Activated effector memory CD4-positive, alpha-beta T cell treated with anti-CD3 and anti-CD28 coated beads, Interleukin-2, amount 50 U/mL, for 16 hours (primary cell): Measurements from ENCODE around the gene ZSCAN21.

Experiments used
- DNase-seq: peaks from one replicate; pipeline ENCODE4 v3.0.0-alpha.2; 2020

Gene ZSCAN21

GRCh38 chr7:100029596-100029995 lies 20.0 kb upstream of the ZSCAN21 start:
- no peak for DNase-seq

DNA sequence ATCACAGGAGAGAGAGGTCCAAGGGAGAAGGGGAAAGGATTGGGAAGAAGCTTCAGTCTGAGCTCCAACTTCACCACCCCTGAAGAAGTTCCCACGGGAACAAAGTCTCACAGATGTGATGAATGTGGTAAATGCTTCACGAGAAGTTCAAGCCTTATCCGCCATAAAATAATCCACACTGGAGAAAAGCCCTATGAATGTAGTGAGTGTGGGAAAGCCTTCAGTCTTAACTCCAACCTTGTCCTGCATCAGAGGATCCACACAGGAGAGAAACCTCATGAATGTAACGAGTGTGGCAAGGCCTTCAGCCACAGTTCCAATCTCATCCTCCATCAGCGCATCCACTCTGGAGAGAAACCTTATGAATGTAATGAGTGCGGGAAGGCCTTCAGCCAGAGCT lies 16.0 kb upstream of the ZSCAN21 start:
- DNase-seq = no peak

DNA sequence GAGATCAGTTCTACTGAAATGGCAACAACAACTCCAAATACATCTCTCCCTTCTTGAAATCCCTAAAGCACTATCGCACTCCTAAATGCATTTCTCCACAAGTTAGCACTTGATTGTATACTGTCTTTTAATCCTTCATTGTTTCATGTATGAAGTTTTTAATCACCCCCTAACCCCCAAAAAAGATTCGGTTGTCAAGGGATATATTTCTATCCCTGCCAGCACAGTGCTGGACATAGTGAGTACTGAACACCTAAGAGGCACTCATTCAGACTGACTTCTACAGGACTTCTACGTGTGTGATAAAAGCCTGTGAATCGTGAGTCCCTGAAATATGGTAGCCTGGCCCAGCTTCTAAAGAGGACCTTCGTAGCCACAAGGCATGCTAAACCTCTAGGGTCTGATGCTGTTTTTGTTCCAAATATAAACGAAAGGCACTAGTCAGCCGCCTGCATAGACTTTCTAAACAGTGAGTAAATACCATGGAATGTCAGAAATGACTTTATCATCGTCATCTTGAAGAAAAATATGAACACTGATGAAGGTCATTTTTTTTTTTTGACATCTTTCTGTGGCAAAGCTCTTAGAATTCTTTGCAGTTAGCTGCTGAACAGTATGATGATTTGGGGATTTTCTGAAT lies 14.6 kb upstream of the ZSCAN21 start:
- no peak for DNase-seq

- no peak for DNase-seq
Observed at GRCh38 chr7:100035876-100036275, 13.7 kb upstream of the ZSCAN21 start.

GRCh38 chr7:100038326-100038725 lies 11.2 kb upstream of the ZSCAN21 start:
- no peak for DNase-seq

DNA sequence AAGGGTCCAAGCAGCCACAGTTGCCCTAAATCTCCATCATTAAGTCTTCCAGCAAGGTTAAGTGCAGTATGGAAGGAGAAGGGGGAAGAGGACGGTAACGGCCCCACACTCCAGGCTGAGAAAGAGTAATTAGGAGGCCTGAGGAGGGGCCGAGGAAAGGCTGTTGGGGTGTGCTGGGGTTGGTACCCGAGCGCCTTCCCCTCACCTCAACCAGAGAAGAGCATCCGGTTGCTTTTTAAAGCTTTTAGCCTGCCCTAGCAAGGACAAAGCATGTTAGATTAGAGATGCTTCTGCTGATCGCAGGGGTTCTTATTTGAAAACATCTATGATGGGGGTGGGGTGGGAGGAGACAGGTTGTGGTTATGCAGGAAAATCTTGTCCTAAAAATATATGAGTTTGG lies 9.0 kb upstream of the ZSCAN21 start:
- DNase-seq = no peak

GRCh38 chr7:100044718-100045117 lies 4.9 kb upstream of the ZSCAN21 start:
- DNase-seq = no peak

DNA sequence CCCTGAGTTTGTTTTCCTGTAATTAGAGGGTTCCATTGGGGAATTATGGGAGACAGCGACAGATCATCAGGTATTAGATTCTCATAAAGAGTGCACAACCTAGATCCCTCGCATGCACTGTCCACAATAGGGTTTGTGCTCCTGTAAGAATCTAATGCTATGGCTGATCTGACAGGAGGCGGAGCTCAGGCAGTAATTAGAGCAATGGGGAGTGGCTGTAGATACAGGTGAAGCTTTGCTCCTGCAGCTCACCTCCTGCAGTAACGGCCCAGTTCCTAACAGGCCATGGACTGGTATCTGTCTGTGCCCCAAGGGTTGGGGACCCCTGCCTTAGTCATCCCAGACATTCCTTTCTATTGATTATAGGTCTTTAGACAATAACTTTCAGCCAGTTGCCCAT lies 894 bp upstream of the ZSCAN21 start:
- no peak for DNase-seq

DNA sequence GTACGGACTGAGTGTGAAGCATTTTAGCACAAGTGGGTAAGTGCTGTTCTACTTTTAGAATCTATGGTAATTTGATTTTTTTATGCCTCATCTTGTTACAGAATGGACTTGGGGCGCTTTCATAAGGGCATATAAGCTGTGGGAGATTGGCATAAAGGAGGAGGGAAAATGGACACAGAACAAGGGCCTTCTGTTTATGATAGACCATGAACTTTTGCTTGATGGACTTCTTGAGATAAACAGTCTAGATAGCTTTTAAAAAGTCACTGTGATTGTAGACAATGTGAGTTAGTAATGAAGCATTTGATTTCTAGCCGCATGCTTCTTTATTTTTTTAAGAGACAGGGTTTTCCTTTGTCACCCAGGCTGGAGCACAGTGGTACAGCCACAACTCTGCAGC lies 2.0 kb downstream of the ZSCAN21 start:
- no peak for DNase-seq

- no peak for DNase-seq
Observed at GRCh38 chr7:100053215-100053614, 3.6 kb downstream of the ZSCAN21 start.

- DNase-seq = no peak
Observed at GRCh38 chr7:100057006-100057405, 7.4 kb downstream of the ZSCAN21 start.

- no peak for DNase-seq
Observed at GRCh38 chr7:100059251-100059739, 9.7 kb downstream of the ZSCAN21 start.

DNA sequence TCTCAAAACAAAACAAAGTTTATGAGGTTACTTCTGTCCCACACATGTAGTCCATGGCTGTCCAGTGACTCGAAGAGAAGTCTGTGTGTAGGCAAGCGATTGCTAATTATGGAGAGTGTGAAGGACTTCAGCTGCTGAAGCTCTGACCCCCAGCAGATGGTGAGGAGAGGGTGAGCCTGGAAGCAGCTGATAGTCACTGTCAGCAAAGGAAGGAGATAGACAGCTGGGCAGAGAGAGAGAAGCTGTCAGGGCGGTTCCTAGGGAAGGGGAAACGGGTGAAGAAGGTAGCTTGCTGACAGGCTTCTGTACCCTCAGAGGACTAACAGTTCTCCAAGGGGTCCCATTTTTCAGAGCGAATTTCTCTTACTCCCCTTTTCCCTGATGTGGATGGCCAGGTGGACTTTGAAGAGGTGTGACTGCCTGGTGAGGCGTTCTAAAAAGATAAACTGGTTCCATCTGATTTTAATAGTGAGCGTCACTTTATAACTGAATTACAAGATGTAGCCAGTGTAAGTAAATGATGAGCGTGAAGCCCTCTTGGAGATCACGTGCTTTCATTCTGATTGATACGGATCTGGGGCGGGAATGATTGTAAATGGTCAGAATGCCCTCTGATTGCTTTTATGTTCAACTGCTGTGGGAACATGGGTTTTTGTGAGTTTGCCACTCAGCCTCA lies 12.1 kb downstream of the ZSCAN21 start:
- DNase-seq = no peak

GRCh38 chr7:100063376-100063775 lies 13.8 kb downstream of the ZSCAN21 start:
- DNase-seq = no peak

- DNase-seq = no peak
Observed at GRCh38 chr7:100064162-100064561, 14.6 kb downstream of the ZSCAN21 start.

DNA sequence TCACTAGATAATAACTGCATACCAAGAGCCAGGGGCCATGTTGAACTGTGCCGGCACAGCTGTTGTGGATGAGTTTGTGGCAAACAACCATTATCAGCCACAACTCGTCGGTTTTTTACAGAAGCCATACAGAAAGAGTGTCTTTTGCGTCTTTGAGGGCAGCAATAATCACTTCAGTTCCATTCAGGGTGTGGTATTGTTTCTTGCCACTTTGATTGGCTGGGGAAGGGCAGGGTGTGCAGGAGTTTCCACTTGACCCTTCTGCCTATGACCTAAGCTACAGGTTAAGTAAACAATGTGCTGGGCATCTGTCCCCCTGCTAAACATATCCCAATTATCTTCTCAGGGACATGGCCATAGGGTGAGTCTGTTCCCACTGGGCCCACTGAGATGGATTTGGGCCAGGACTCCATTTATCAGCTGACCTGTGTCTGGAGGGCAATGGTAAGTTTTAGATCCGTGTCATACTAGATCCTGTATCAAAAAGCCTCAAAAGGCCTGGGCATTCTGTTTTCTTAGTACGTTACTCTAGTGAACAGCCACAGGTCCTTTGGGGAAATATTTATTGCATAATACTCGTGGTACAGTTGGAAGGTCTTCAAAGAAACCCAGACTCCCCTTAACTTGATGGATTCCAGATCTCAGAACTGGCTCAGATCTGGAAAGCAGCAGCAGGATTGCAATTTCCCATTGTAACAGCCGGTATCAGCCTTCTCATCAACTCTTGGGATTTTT lies 16.0 kb downstream of the ZSCAN21 start:
- no peak for DNase-seq

GRCh38 chr7:100066953-100067352 lies 17.4 kb downstream of the ZSCAN21 start:
- DNase-seq = no peak

- no peak for DNase-seq
Observed at GRCh38 chr7:100069991-100070390, 20.4 kb downstream of the ZSCAN21 start.

- DNase-seq = no peak
Observed at GRCh38 chr7:100071018-100071723, 21.6 kb downstream of the ZSCAN21 start.

DNA sequence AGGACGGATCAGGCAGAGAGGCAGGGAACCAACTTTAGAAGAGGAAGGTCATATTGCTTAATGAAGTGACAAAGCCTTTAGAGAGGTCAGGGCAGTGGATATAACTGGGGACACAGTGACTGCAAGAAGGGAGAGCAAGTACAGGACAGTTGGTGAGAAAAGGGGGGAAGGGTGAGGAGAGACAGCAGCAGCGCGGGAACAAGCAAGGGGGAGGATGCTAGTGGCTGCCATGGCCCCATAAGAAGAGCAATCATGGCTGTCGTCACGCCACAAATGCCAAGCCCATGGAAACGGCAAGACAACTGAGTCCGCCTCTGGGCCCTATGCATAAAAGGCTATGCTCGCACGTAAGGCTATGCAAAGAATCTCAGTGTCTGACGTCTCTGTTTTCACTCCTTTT lies 22.9 kb downstream of the ZSCAN21 start:
- DNase-seq = no peak

DNA sequence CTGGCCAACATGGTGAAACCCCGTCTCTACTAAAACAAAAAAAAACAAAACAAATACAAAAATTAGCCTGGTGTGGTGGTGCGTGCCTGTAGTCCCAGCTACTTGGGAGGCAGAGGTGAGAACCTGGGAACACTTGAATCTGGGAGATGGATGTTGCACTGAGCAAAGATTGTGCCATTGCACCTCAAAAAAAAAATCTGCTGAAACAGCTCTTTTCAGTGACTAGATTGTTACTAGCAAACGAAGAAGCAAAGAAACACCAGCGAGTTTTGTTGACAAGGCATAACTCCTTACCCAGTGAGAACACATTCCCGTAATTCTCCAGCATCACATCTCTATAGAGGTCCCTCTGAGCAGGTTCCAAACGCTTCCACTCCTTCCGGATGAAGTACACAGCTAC lies 25.3 kb downstream of the ZSCAN21 start:
- DNase-seq = no peak

GRCh38 chr7:100075418-100075817 lies 25.8 kb downstream of the ZSCAN21 start:
- no peak for DNase-seq

- no peak for DNase-seq
Observed at GRCh38 chr7:100077205-100077604, 27.6 kb downstream of the ZSCAN21 start.
